NCI-H748 treated with DMSO at 0.1 percent for 48 hours (cell line): ENCODE measurements around the gene ALDH4A1.
"Not testable (repeated sequence)": the region's sequence is repeated elsewhere in the genome, so short reads cannot be mapped to it uniquely, and the experiment has no call there.

Source experiments
- DNase-seq: peaks from one replicate; lab custom pipeline; 2025; lab: John Stamatoyannopoulos, UW

Gene ALDH4A1

DNA sequence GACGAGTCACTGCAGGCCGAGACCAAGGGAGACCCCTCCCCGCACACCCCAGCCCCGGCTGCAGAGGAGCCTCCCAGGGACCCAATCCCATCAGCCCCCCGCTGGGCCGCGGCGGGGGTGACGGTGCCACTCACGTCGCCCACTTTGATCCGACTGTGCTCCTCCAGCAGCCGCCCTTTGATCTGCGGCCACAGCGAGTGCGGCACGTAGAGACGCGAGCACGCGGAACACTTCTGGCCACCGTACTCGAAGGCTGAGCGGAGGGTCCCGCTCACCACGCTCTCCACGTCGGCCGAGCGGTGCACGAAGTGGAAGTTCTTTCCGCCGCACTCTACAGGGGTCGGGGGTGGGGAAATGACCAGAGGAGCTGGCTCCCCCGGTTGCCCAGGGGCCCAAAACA, 25.1 kb downstream of the ALDH4A1 start:
- DNase-seq = no peak

DNA sequence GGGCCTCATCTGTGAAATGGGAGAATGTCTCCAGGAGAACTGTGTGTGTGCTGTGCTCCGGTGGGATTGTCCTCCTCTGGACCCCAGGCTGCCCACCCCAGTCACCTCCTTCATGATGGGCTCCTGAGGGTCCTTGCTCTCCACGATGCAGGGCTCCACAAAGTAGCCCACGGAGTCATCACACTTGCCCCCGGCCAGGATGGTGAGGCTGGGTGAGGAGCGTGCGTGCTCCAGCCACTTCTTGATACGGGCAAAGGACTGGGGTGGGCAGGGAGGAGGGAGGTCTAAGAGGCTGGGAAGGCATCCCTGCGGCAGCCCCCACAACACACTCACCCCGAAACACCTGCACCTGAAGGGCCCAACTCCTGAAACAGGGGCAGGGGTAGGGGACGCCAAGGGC, 26.1 kb downstream of the ALDH4A1 start:
- DNase-seq = no peak

DNA sequence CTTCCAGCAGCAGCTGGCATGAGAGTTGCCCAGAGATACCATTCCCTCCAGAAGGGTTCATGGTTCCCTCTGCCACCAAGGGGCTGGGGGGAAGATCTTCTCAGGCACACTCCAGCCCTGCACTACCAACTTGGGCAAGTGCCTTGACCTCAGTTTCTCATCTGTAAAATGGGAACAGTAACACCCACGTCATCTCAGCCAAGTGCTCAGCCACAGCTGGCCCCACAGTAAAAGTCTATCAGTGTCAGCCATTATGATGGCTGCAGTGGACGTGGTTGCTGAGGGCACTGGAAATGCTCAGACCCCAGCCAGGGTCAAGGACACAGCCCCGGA, 26.6 kb downstream of the ALDH4A1 start:
- no peak for DNase-seq

DNA sequence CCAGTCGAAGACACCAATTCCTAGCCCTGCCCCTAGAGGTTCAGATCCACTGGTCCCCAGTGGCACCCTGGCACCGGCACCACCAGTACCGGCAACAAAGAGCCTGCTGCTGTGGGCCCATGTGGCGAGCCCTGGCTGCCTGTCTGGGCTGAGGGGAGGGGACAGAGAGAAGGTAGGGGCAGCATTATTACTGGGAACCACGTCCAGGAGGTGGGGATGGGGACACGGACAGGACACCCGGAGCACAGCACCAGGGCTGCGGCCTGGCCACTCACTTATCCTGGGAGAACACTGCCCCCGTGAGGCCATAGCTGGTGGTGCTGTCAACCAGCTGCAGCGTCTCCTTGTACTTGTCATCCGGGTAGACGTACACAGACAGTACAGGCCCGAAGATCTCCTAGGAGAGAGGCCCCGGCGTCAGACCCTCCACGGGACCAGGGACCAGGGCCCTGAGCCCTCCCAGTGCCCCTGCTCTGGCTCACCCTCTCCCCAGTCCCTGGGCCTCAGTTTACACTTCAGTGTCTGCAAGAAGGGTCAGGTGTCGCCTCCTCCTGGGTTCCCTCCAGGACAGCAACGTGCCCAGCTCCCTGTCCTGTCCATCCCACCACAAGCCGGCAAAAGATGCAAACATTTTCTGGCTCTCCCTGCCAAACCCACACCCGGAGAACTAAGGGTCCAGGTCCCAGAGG, 27.1 kb downstream of the ALDH4A1 start:
- peak; percentile 22 for DNase-seq

DNA sequence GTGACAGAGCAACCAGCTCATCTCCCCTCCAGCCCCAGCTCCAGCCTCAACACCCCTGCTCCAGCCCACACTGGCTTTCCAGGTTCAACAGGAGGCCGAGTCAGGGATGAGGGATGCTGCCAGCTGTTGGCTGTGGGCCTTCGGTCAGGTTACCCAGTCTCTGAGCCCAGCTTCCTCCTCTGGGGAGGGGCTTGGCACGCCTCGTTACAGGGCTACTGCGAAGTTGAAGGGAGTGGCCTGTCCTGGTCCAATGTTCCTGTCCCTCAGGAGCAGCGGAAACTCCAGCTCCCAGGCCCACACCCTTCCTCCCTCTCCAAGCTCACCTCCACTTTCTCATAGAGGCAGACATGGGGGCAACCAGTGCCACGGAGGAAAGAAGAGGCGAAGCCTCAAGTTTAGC, 27.8 kb downstream of the ALDH4A1 start:
- no peak for DNase-seq

DNA sequence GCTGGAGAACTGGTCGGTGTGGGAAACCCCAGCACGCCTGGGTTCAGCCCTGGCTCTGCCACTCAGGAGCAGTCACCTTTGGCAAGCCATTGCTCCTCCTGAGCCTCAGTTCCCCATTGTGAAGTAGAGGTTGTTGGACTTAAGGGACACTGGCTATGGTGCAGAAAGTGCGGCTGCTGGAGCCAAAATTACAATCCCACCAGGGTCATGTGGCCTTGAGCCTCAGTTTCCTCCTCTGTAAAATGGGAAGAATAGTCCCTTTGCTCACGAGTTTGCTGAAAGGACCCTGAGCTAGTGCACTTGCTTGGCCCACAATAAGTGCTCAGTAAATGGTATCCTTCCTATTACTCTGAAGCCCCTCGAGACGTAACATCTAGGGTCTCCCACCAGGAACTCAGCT, 28.3 kb downstream of the ALDH4A1 start:
- no peak for DNase-seq

DNA sequence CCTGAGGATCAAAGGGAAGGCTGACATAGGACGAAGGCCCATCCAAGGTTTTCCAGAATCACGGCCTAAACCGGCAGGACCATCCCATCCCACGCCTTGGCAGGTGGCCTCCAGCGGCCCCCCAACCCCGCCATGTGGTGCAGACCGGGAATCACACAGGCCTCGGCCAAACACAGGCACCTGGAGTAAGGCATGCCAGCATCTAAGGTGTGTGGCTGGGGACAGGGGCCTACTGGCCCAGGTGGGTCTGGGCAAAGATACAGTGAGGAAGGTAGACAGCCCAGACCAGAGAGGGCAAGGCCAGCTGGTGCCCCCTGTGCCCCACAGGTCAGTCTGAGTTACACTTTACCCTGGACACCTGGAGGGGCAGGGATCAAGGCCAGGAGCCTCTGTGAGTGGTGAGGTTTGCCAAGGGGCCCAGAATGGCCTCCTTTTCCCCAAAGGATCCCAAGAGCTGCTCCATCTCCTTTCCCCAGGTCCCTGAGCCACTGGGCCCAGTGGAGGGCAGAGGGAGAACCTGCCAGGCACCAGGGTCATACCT, 30.2 kb downstream of the ALDH4A1 start:
- DNase-seq = no peak

DNA sequence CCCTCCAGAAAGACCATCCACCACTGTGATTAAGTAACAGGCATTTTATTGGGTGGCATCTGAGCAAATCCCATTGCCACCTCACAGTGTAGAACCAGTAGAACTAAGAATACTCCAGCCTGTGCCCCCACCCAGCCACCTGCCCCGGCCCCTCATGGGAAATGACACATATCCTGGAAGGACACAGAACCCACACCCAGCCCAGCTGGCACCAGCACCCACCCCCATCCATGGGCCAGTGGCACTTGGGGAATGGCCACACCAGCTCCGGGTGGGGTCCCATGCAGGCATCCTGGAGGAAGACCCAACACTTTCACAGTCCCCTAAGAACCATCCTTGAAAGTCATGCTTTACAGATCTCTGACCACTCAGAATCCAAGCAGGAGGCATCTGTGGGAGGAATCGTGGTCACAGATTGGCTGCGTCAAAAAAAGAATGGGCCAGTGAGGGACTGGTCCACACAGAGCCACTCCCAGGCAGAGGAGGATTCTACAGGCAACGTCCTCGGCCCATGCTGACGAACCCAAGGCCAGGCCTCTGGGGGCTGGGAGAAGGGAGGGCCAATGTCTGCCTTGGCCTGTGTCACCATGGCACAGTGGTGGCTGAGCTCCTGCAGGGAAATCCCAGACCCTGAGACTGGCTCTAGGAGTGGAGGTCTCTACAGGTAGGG, 30.8 kb downstream of the ALDH4A1 start:
- no peak for DNase-seq

DNA sequence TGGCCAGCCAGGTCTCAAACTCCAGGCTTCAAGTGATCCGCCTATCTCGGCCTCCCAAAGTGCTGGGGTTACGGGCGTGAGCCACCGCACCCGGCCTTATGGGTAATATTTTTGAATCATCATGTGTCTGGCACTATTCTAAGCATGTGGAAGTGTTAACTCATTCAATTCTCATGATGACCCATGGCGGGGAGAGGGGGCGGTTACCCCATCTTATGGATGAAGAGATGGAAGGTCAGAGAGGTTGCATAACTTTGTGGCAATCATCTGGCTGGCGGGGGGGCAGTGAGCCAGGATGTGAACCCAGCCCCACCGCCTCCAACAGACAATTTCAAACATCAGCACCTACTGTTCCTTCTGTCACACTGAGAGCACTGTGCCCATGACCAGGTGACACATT, 31.4 kb downstream of the ALDH4A1 start:
- no peak for DNase-seq

DNA sequence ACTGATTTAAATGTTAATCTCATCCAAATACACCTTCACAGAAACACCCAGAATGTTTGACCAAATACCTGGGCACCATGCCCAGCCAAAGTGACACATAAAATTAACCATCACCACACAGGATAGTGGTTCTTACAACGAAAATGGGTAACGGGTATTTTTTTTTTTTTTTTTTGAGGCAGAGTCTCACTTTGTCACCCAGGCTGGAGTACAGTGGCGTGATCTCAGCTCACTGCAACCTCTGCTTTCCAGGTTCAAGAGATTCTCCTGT, 31.8 kb downstream of the ALDH4A1 start:
- not testable (repeated sequence) for DNase-seq

DNA sequence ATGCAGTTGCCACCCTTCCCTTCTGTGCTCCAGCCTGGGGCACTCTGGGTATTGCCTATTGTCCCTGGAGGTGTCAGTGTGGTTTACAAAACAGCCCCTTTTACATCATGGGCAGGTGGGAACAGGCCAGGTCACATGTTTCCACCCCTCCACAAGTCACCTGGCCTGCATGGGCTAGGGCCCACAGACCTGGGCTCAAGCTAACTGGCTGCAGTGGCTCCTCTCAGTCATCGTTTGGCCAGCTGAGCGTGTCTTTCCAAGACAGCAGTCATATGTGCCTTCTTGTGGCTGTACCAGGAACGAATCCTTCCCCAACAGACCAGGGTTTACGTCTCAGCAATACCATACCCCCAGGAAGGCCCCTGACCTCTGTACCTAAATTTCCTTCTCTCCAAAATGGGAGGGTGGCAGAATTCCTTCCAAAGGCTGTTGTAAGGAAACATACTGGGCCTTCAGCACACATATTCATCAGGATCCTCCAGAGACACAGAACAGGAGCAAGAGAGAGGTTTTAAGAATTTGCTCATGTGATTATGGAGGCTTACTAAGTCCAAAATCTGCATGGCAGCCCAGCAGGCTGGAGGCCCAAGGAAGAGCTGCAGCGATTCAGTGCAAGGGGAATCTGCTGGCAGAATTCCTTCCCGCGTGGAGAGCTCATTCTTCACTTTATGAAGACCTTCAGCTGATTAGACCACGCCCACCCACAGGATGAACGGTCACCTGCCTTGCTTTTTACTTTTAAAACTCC, 32.3 kb downstream of the ALDH4A1 start:
- no peak for DNase-seq

DNA sequence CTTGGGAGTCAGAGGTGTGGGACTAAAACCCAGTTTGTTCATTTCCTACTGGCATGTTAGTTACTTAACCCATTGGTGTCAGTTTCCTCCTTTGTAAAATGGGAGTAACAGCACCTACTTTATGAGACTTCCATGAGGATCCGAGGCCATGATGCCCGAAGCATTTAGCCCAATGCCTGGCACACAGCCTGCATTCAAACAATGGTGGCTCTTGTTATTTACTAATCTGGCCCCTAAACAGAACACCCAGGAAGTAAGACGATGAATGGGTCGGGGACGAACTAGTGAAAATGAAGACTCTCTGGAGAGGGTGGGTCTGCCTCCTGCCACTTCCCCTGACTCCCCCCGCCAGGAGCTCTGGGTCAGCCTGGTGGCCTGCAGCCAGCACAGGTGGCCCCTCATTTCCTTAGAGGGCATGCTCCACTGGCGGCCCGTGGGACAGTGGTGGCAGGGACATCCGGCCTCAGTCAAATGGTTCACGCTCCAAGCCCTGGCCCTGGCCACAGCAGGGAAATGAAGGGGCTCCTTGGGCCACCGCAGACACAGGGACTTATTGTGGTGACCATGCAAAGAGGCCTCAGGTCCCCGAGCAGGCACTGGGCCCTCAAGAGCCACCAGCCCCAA, 33.4 kb downstream of the ALDH4A1 start:
- DNase-seq = no peak

DNA sequence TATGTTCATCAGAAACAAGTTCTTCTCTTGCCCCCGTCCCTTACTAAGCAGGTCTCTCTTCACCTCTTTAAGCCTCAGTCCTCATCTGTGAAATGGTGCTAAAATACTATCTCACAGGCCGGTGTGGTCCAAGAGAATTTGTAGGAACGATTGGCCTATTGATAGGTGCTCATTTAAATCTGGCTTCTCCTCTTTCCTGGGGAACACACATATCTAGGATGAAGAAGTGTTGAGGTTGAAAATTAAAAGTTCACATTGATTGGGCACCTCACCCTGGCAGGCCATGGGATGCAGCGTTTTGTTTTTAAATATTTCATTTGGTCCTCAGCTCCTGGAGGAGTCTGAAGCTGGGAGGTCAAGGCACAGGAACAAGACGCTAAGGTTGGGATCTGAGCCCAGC, 34.0 kb downstream of the ALDH4A1 start:
- no peak for DNase-seq

DNA sequence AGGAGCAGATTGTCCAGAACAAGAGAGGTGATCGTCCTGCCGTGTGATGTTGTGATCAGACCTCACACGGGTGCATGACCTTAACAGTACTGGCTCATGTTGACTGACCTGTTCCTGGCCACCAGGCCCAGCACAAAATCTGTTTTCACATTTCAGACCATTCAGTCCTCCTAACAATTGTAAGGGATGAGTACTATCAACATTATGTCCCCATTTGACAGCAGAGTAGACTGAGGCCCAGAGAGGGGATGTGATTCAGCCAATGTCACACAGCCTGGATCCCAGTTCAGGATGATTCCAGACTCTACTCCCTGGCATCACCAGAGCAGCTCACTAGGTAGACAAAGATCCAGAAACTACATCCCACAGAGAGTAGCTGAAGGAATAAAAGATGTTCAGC, 35.5 kb downstream of the ALDH4A1 start:
- DNase-seq = no peak

DNA sequence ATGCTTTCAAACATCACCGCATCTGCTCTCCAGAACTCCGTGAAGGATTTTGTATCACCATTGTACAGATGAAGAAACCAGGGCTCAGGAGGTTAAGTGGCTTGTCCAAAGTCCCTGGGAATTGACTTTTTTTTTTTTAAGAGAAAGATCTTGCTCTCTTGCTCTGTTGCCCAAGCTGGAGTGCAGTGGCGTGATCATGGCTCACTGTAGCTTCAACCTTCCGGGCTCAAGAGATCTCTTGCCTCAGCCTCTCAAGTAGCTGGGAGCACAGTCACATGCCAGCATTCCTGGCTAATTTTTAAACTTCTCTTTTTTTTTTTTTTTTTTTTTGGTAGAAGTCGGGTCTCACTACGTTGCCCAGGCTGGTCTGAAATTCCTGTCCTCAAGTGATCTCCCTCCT, 36.0 kb downstream of the ALDH4A1 start:
- no peak for DNase-seq

DNA sequence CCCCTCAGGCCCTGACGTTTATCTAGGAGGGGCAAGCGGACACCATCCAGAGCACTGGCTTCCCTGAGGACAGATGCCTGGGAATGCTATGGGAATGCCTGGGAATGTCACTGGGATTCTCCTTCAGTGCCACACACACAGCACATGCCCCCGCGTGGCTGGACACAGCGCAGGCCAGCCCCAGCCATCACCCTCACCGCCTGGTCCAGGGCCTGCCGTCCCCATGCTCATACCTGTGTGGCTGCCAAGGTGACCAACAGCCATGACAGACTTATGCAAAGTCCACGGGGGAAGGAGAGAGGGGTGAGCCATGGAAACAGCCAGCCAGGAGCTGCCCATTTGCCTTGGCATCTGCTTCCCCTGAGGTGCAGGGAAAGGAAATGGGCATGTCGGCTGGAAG, 37.2 kb downstream of the ALDH4A1 start:
- no peak for DNase-seq

DNA sequence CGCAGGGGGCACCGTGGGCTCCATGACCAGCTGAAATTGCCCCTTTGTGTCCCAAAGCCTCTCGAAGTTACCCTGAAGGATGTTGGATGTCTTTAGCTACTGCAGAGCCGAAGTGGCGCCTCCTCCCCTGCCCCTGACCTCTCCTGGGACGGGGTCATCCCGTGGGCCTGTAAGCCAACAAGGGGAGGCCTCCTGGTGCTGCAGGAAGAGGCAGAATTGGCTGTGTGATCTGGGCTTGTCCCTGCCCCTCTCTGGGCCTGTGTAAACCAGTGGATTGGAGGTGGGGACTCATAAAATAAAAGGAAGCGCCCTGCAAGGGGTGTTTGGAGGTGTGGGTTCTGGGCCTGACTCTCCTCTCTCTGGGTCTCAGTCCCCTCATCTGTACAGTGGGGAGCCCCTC, 40.8 kb downstream of the ALDH4A1 start:
- DNase-seq = no peak

DNA sequence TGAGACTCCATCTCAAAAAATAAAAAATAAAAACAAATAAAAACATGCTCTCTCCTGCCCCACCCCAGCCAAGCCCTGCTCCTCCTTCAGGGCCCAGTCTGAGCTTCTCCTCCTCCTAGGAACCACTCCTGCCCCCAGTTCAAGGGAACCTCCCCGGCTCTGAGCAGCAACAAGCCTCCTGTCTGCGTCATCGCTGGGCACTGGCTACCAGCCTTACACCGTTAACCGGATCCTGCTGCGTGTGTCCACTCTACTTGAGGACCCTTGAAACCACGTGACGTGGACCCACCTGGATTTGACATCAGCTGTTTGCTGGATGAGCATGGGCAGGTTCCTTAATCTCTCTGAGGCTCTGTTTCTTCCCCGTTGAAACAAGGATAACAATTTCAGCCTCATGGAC, 41.3 kb downstream of the ALDH4A1 start:
- no peak for DNase-seq

DNA sequence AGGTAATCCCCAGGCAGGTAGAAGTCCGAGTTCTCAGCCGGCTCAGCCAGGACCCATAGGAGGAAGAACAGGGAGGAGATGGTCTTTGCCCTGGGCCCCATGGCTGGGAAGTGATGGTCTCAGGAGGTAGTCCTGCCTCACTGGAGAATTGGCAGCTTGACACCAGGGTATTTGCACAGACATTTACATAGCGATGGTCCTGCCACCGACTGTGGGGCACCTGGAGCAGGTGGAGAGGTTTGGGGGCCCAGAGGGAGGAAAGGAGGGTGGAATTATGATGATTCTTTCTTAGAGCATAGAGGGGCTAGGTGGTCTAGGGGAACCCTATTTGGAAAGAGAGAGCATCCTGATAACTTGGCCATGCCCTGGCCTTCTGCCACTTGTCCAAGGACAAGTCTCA, 42.8 kb downstream of the ALDH4A1 start, which contains the start of gene TAS1R2:
TSS of gene TAS1R2 (minus strand) at position 101 of the 400 bp plus-strand sequence. CDS start at position 101, 0 bp downstream.
- no peak for DNase-seq

DNA sequence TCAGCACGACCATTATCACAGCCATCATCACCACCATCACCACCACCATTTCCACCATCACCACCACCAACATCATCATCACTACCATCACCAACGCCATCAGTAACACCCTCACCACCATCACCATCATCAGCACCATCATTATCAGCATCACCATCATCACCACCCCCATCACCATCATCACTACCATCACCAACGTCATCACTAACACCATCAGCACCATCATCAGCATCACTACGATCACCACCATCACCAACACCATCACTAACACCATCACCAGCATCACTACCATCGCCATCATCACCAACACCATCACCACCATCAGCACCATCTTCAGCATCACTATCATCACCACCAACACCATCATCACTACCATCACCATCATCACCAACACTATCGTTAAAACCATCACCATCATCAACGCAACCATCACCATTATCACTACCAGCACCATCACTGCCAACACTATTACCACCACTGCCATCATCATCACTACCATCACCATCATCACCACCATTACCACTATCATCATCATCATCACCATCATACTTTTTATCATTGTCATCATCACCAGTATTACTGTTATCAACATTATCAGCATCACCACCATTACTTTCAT, 44.2 kb downstream of the ALDH4A1 start:
- DNase-seq = no peak

DNA sequence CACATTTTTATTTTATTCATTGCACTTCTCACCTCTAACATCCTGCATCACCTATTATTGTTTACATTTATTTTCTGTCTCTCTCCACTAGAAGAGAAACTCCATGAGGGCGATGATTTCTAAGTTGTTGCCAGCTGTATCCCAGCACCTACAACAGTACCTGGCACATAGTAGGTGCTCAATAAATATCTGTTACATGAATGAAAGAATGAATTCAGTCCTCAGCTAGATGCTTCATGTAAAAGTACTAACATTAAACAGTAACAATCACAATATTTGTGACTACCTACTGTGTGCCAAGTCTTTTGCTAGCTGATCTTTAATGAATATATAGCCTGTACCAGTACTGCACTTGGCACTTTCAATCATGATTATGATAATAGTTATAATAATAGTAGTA, 45.9 kb downstream of the ALDH4A1 start:
- no peak for DNase-seq

DNA sequence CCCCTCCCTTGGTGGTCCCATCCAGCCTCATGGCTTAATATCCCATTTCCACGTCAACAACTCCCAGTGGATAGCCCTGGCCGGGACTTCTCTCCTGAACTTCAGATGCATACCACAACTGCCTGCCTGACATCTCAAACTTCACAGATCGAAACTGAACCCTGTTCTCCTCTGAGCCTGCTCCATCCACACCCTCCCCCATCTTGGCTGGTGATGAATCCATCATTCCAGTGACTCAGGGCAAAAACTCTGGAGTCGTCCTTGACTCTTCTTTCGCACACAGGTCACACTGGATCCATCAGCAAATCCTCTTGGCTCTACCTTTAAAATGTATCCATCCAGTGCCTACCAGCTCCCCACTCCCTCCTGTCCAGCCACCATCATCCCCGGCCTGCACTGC, 46.8 kb downstream of the ALDH4A1 start:
- DNase-seq = no peak
